GM21360 (cell line): ENCODE results near the gene ETV6.
"Not testable (repeated sequence)": the region's sequence is repeated elsewhere in the genome, so short reads cannot be mapped to it uniquely, and the experiment has no call there.

Experiments used
- ATAC-seq: cut with Tn5 transposase; IDR thresholded peaks from one replicate; pipeline ENCODE4 v1.9.1; 2021; ENCODE audit warnings: mild to moderate bottlenecking, moderate library complexity; ENCODE audit not compliant: unreplicated experiment

The ETV6 gene

GRCh38 chr12:11649413-11650285 is at the start of gene ETV6:
Gene ETV6, plus strand, starts transcription at chr12:11649674. Its CDS starts 454 bp downstream, at chr12:11650128.
- ATAC-seq: peak; percentile 42

- no peak for ATAC-seq
Observed at GRCh38 chr12:11600199-11600598, 49.3 kb upstream of the ETV6 start.

GRCh38 chr12:11601647-11602046 is 47.8 kb upstream of the ETV6 start:
- no peak for ATAC-seq

- no peak for ATAC-seq
Observed at GRCh38 chr12:11607313-11608081, 42.0 kb upstream of the ETV6 start.

GRCh38 chr12:11609045-11609444 is 40.4 kb upstream of the ETV6 start:
- no peak for ATAC-seq

- ATAC-seq: no peak
Observed at GRCh38 chr12:11615481-11615880, 34.0 kb upstream of the ETV6 start.

- no peak for ATAC-seq
Observed at GRCh38 chr12:11618046-11618445, 31.4 kb upstream of the ETV6 start.

GRCh38 chr12:11621797-11622423 is 27.6 kb upstream of the ETV6 start:
- ATAC-seq: no peak

- ATAC-seq: no peak
Observed at GRCh38 chr12:11622876-11623281, 26.6 kb upstream of the ETV6 start.

GRCh38 chr12:11623382-11623781 is 26.1 kb upstream of the ETV6 start:
- no peak for ATAC-seq

- ATAC-seq: no peak
Observed at GRCh38 chr12:11624116-11624515, 25.4 kb upstream of the ETV6 start.

GRCh38 chr12:11627709-11628108 is 21.8 kb upstream of the ETV6 start:
- ATAC-seq: not testable (repeated sequence)

GRCh38 chr12:11628353-11628752 is 21.1 kb upstream of the ETV6 start:
- no peak for ATAC-seq

- no peak for ATAC-seq
Observed at GRCh38 chr12:11630046-11630706, 19.3 kb upstream of the ETV6 start.

GRCh38 chr12:11631288-11631687 is 18.2 kb upstream of the ETV6 start:
- ATAC-seq: no peak

- ATAC-seq: not testable (repeated sequence)
Observed at GRCh38 chr12:11631881-11632280, 17.6 kb upstream of the ETV6 start.

GRCh38 chr12:11633968-11634367 is 15.5 kb upstream of the ETV6 start:
- ATAC-seq: no peak

GRCh38 chr12:11635341-11635740 is 14.1 kb upstream of the ETV6 start:
- no peak for ATAC-seq

- no peak for ATAC-seq
Observed at GRCh38 chr12:11638315-11638916, 11.1 kb upstream of the ETV6 start.

GRCh38 chr12:11639454-11639853 is 10.0 kb upstream of the ETV6 start:
- no peak for ATAC-seq

- ATAC-seq: no peak
Observed at GRCh38 chr12:11641522-11641921, 8.0 kb upstream of the ETV6 start.
